Measurements from ENCODE around the gene ARMH3. TPM values are rescaled to one million over a fixed set of nuclear protein-coding genes. Genes with fewer than 3 reads are reported as not detected.

ARMH3 gene
- total and polyA plus RNA-seq, 10 of the 15 experiments (the other 5 are each of a cell fraction or from before 2014, with no cell fraction given): 13.0 to 33.0 (median 16.4) TPM

DNA sequence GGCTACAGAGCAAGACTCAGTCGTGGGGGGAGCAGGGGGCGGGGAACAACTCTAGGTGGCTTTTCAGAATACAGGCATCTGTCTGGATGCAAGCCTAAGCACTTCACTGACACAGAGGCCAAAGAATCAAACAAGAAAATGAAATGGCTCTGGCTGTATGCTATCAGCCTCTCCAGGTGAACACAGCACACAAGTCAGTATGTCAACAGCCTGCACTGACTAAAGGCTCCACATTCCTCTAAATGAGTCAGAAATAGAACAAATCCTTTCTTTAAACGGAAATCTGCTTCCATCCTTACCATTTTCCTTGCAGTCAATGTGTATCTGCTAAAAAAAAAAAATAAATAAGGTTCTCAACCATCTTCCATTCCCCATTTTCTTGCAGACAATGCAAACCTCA lies 88.3 kb downstream of the ARMH3 start:
- CTCF ChIA-PET: interaction anchor here (1.1 to 8.3 kb wide), 6 partner anchors 17 to 127 kb away, joined by 3 to 73 read pairs (median 14); no protein-coding TSS in a partner anchor
- Histone ChIP-seq H3K36me3 (ENCODE audit: control insufficient read depth in 2 of 2, insufficient read depth in 2 of 2, low read length in 1 of 2) (peaks cover 0 to 12% of the 10 kb centered on the region in 2 experiments; a peak in 3 of 4 replicates), H3K27me3 (replicated peaks in 1 of 2; ENCODE audit: control insufficient read depth in 2 of 2, insufficient read depth in 2 of 2, low read length in 1 of 2) (no peaks in the 10 kb centered on the region), H4K20me1 (ENCODE audit: control insufficient read depth, insufficient read depth) (no peaks in the 10 kb centered on the region), H3K4me3 (no peak overlapping the region), H3K27ac (ENCODE audit: control insufficient read depth, insufficient read depth) (peak overlapping the region; percentile 99), H3K4me2 (ENCODE audit: control insufficient read depth, insufficient read depth) (no peak overlapping the region), H3K9me3 (replicated peaks; ENCODE audit: control insufficient read depth, insufficient read depth, low read length) (no peaks in the 10 kb centered on the region), H3K79me2 (ENCODE audit: control insufficient read depth, insufficient read depth, low read length) (peaks cover 7% of the 10 kb centered on the region), H3K4me1 (ENCODE audit: control insufficient read depth, insufficient read depth, low read length) (peaks cover 70% of the 10 kb centered on the region), H2AFZ (ENCODE audit: control insufficient read depth, low read depth, low read length) (no peak overlapping the region), H3K9ac (ENCODE audit: control insufficient read depth, insufficient read depth, low read length) (no peak overlapping the region)
- DNase-seq (ENCODE audit: low read depth, low spot score): no peak
- no peak for TF ChIP-seq ZNF384 (IDR thresholded peaks at IDR 0.05; ENCODE audit: borderline replicate concordance, low read depth, low read length)
- no peak for TF ChIP-seq EZH2 (IDR thresholded peaks at IDR 0.05; ENCODE audit: borderline replicate concordance, control insufficient read depth, low read depth, low read length)
- no peak for TF ChIP-seq RBBP5 (conservative IDR thresholded peaks at IDR 0.05)
- no peak for TF ChIP-seq MTA3 (IDR thresholded peaks at IDR 0.05; ENCODE audit: borderline replicate concordance, low read length)
- no peak for TF ChIP-seq MTA2 (IDR thresholded peaks at IDR 0.05; ENCODE audit: low read depth)
- no peak for TF ChIP-seq TBL1XR1 (IDR thresholded peaks at IDR 0.05; ENCODE audit: low read depth, low read length)
- no peak for TF ChIP-seq SUPT20H (IDR thresholded peaks at IDR 0.05; ENCODE audit: borderline replicate concordance, control insufficient read depth, low read depth, low read length)
- no peak for TF ChIP-seq HDAC6 (IDR thresholded peaks at IDR 0.05; ENCODE audit: unreplicated experiment)
- TF ChIP-seq, protein P1, sequence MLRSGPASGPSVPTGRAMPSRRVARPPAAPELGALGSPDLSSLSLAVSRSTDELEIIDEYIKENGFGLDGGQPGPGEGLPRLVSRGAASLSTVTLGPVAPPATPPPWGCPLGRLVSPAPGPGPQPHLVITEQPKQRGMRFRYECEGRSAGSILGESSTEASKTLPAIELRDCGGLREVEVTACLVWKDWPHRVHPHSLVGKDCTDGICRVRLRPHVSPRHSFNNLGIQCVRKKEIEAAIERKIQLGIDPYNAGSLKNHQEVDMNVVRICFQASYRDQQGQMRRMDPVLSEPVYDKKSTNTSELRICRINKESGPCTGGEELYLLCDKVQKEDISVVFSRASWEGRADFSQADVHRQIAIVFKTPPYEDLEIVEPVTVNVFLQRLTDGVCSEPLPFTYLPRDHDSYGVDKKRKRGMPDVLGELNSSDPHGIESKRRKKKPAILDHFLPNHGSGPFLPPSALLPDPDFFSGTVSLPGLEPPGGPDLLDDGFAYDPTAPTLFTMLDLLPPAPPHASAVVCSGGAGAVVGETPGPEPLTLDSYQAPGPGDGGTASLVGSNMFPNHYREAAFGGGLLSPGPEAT (IDR thresholded peaks at IDR 0.05; ENCODE audit: low read depth): no peak
- TF ChIP-seq JUND (IDR thresholded peaks at IDR 0.05; ENCODE audit: low read depth, low read length): no peak
- no peak for TF ChIP-seq GATAD2B (conservative IDR thresholded peaks at IDR 0.05; ENCODE audit: low read depth)
- TF ChIP-seq, protein P2, sequence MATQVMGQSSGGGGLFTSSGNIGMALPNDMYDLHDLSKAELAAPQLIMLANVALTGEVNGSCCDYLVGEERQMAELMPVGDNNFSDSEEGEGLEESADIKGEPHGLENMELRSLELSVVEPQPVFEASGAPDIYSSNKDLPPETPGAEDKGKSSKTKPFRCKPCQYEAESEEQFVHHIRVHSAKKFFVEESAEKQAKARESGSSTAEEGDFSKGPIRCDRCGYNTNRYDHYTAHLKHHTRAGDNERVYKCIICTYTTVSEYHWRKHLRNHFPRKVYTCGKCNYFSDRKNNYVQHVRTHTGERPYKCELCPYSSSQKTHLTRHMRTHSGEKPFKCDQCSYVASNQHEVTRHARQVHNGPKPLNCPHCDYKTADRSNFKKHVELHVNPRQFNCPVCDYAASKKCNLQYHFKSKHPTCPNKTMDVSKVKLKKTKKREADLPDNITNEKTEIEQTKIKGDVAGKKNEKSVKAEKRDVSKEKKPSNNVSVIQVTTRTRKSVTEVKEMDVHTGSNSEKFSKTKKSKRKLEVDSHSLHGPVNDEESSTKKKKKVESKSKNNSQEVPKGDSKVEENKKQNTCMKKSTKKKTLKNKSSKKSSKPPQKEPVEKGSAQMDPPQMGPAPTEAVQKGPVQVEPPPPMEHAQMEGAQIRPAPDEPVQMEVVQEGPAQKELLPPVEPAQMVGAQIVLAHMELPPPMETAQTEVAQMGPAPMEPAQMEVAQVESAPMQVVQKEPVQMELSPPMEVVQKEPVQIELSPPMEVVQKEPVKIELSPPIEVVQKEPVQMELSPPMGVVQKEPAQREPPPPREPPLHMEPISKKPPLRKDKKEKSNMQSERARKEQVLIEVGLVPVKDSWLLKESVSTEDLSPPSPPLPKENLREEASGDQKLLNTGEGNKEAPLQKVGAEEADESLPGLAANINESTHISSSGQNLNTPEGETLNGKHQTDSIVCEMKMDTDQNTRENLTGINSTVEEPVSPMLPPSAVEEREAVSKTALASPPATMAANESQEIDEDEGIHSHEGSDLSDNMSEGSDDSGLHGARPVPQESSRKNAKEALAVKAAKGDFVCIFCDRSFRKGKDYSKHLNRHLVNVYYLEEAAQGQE (IDR thresholded peaks at IDR 0.05; ENCODE audit: low read depth, low read length): no peak
- TF ChIP-seq CBX3 (IDR thresholded peaks at IDR 0.05; ENCODE audit: borderline replicate concordance, low read depth): no peak
- TF ChIP-seq ATF7 (IDR thresholded peaks at IDR 0.05; ENCODE audit: low read depth): no peak
- TF ChIP-seq, protein P3, sequence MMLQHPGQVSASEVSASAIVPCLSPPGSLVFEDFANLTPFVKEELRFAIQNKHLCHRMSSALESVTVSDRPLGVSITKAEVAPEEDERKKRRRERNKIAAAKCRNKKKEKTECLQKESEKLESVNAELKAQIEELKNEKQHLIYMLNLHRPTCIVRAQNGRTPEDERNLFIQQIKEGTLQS (IDR thresholded peaks at IDR 0.05; ENCODE audit: borderline replicate concordance, extremely low read depth, low read depth, low read length): no peak
- no peak for FAIRE-seq
- SMC1A ChIA-PET (ENCODE audit: uncharacterized antibody, unreplicated experiment): interaction anchor here (0.9 to 12.4 kb wide), 9 partner anchors 10 to 127 kb away, joined by 3 to 298 read pairs (median 8); no protein-coding TSS in a partner anchor
- RAD21 ChIA-PET (ENCODE audit: unreplicated experiment): interaction anchor here (1.0 to 7.7 kb wide), 6 partner anchors 19 to 78 kb away, joined by 3 to 68 read pairs (median 29); no protein-coding TSS in a partner anchor
- POLR2A ChIA-PET: interaction anchor here (0.8 to 7.4 kb wide), 7 partner anchors 8 to 78 kb away, joined by 3 to 67 read pairs (median 3); no protein-coding TSS in a partner anchor
- in situ Hi-C loops (cut with MboI) (no loop called here), intact Hi-C loops (cut with micrococcal nuclease; ENCODE audit: unreplicated experiment) (loop anchor here (2.0 kb wide), 1 partner anchor 65 kb away; no protein-coding TSS in a partner anchor)
- no peak for ATAC-seq
- 50% methylated on average over 3 of the region's 3 CpGs for WGBS (ENCODE audit: insufficient coverage, insufficient replicate concordance, low lambda C conversion rate, missing lambda C conversion rate)
- no TSS peak for BruUV-seq (replicated peaks)
